Skin of body (tissue), 3 donors: ENCODE data around the gene CTR9. TPM values are rescaled to one million over a fixed set of nuclear protein-coding genes. Genes with fewer than 3 reads are reported as not detected.
A peak's percentile ranks its signal among the peaks of the same experiment; 100 is the strongest.
"Not testable (repeated sequence)": the region's sequence is repeated elsewhere in the genome, so short reads cannot be mapped to it uniquely, and the experiment has no call there.

Experiments
- DNase-seq: peaks from one replicate; lab custom pipeline; 2025; lab: John Stamatoyannopoulos, UW
- small RNA-seq: library from RNA; depleted of rRNA; stranded (forward); fragments of <200 nt; gene quantifications from one replicate; pipeline ENCODE3, GENCODE V24; 2014; ENCODE audit warnings: low replicate concordance
- total RNA-seq: library from RNA; depleted of rRNA; stranded (reverse); fragments of >200 nt; gene quantifications from one replicate; pipeline ENCODE4 v1.2.3, GENCODE V29; 2014

Gene CTR9
- total RNA-seq, 1 donor from 2014 or later = 32.8 TPM

GRCh38 chr11:10813945-10814344 is 62.9 kb downstream of the CTR9 start:
- DNase-seq = no peak

GRCh38 chr11:10818594-10818993 is 67.5 kb downstream of the CTR9 start:
- DNase-seq = no peak

GRCh38 chr11:10822491-10822890 is 71.4 kb downstream of the CTR9 start:
- not testable (repeated sequence) for DNase-seq

- DNase-seq = peak; percentile 22
Observed at GRCh38 chr11:10823152-10823579, 72.1 kb downstream of the CTR9 start.

GRCh38 chr11:10824888-10825287 is 73.8 kb downstream of the CTR9 start:
- DNase-seq = no peak

- no peak for DNase-seq
Observed at GRCh38 chr11:10828402-10828801, 77.4 kb downstream of the CTR9 start.

- DNase-seq = no peak
Observed at GRCh38 chr11:10829139-10829538, 78.1 kb downstream of the CTR9 start.

Small RNAs within 50 kb of the gene (small RNA-seq; reads per million reads assigned to genes)
- gene RF00019 (not detected), gene SNORD97 (not detected)

Other genes with a start within 250 kb of the CTR9 start
- gene RNF141, start 210.1 kb upstream of the CTR9 start, total RNA-seq = 34.2 TPM
- 48.0 TPM for gene LYVE1, start 182.6 kb upstream of the CTR9 start, total RNA-seq
- gene IRAG1, start 57.5 kb upstream of the CTR9 start, total RNA-seq = 3.4 TPM
- gene EIF4G2, start 57.7 kb downstream of the CTR9 start, total RNA-seq = 638 TPM
- 44.0 TPM for gene ZBED5, start 106.8 kb downstream of the CTR9 start, total RNA-seq